HG03571 (cell line): ENCODE data around the gene BBOX1.
"Not testable (repeated sequence)": the region's sequence is repeated elsewhere in the genome, so short reads cannot be mapped to it uniquely, and the experiment has no call there.

Source experiments
- ATAC-seq: cut with Tn5 transposase; IDR thresholded peaks from one replicate; pipeline ENCODE4 v1.9.1; 2021; ENCODE audit not compliant: unreplicated experiment

Gene BBOX1

DNA sequence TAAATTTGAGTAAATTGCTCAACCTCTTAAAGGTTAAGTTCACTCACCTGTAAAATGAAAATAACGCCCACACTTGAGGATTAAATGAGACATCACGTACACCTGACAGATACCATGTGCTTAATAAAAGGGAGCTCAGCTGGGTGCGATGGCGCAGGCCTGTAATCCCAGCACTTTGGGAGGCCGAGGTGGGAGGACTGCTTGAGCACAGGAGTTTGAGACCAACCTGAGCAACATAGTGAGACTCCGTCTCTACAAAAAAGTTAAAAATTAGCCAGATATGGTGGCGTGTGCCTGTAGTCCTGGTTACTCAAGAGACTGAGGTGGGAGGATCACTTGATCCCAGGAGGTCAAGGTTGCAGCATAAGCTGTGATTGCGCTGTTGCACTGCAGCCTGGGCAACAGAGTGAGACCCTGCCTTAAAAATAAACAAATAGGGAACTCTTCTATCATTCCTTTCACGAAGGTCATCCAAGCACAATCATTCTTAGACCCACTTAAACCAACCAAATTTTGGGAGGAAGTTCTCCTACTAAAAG lies 134.1 kb downstream of the BBOX1 start:
- ATAC-seq, result no peak

DNA sequence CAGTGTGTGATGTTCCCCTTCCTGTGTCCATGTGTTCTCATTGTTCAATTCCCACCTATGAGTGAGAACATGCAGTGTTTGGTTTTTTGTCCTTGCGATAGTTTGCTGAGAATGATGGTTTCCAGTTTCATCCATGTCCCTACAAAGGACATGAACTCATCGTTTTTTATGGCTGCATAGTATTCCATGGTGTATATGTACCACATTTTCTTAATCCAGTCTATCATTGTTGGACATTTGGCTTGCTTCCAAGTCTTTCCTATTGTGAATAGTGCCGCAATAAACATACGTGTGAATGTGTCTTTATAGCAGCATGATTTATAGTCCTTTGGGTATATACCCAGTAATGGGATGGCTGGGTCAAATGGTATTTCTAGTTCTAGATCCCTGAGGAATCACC lies 134.9 kb downstream of the BBOX1 start:
- not testable (repeated sequence) for ATAC-seq
